Activated CD4-positive, alpha-beta T cell treated with anti-CD3 and anti-CD28 coated beads, Interleukin-2, amount 50 U/mL, for 4 hours (primary cell): ENCODE results near the gene DKK2.

Experiments
- DNase-seq, 2 experiments: peaks; one replicate each; pipeline ENCODE4 v3.0.0-alpha.2; 2020

The DKK2 gene

DNA sequence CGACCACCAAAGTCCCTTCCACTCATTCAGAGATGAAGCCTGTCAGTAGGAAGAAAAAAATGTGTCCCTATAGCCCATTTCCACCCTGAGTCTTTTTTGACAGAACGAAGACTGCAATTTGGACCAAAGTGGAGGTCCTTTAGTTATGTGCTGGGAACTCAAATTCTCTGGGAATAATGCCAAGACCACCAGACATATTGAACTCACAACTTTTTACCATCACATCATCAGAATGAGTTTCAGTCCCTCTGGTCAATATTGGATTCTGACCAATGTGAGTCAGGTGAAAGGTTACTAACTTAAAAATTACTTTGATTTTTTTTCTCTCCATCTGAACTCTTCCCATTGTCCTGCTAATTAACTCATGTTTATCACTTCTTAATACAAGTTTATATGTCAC, 128.9 kb downstream of the DKK2 start:
- DNase-seq, result no peak

DNA sequence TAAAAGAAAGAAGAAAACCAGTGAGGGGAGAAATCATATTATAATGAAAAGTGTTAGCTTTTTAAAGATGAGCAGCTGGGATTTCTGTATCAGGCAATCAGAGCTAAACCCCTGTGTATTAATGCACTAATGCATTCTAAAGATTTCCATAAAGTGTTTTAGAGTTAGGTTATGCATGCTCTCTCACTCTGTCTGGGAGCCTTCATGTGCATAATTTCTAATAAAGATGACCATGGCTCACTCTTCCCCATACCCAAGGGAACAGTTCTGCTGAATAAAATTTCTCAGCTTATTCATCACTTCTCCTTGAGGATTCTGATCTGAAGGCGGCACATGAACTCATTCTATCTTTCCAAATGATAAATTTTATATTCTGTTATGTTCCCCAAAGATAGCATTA, 129.4 kb downstream of the DKK2 start:
- DNase-seq, result no peak

DNA sequence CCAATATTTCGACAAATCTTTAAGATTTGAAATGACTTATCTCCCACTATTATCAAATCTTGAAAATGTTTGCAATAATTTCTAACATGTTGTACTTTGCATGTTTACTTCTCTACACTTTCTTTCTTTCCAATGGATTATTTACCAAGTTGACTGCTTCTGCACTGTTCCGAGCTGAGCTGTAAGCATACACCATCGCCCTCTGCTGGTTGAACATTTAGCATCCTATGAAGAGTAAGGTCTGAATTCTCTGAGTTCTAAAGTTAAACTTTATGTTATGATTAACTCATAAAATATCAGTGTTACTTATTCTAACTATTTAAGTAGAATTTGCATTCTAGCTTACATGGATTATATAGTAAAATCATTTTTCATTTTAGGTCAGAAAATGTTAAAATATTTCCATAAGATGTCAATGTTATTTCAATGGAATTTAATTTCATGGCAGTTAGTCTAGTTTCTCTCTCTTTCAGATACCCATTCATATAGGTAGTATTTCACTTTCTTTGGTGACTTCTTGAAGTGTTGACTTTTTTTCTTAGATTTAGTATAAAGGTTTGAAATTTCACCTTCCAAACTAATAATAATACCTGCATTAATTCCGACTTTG, 137.4 kb downstream of the DKK2 start:
- DNase-seq, result no peak

DNA sequence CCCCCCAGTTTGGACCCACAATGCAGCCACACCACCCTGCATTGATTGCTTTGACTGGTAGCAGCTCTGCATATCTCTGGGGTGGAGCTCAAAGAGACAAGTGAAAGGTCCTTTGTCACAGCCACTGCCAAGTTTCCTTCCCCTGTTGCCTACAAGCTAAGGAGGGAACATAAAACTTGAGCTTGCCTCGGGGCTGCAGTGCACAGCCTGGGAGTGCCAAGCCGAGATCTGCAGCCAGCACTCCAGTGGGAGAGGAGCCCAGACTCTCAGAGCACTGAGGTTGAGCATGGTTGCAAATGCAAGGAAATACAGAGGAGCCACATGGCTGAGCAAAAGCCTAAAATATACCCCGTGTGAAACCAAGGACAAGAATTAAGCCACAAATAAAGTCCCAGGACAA, 142.2 kb downstream of the DKK2 start:
- no peak for DNase-seq

DNA sequence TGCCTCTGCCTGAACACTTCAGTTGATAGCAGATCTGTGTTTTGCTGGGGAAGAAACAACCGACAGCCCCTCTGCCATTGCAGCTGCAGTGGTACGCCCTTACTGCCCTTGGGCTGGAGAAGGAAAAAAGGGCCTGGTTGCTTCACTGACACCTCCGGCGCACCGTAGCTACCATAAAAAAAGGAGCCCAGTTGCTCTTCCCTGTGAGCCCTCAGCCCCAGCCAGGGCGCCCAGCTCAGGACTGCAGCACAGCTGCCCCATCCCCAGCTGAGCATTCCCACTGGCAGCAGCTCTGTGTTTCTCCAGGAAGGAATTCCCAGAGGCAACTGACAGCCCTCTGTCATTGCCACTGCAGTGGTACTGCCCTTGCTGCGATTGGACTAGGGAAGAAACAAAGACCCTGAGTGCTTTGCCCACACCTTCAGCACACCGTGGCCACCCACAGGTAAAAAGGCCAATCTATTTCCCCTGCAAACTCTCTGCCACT, 142.7 kb downstream of the DKK2 start:
- DNase-seq, result no peak

DNA sequence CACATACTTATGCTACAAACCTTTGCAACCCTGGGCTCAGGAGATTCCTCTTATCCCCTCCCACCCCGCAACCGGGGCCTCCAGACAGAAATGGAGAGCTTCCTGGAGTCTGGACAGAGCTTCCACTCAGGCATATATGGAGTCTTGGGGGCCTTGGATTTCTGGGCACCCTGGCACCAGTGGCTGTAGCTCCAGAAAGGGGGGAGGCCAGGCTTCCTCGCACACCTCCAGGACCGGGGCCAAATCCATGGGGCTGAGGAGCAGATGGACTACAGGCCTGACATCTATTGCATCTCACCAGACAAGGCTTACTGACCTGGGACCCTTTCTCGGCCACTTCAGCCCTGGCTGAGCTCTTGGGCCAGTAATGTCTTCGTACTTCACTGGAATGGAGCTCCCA, 143.3 kb downstream of the DKK2 start:
- no peak for DNase-seq

DNA sequence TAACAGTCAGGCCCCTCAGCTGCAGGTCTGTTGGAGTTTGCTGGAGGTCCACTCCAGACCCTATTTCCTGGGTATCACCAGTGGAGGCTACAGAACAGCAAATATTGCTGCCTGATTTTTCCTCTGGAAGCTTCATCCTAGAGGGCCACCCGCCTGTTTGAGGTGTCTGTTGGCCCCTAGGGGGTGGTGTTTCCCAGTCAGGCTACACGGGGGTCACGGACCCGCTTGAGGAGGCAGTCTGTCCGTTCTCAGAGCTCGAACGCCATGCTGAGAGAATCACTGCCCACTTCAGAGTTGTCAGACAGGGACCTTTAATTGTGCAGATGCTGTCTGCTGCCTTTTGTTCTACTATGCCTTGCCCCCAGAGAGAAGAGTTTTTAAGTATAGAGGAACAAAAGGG, 160.8 kb downstream of the DKK2 start:
- no peak for DNase-seq
